ENCODE results near the gene RASGEF1C. TPM values are rescaled to one million over a fixed set of nuclear protein-coding genes. Genes with fewer than 3 reads are reported as not detected.

The RASGEF1C gene
- polyA plus RNA-seq, 3 donors = not detected

DNA sequence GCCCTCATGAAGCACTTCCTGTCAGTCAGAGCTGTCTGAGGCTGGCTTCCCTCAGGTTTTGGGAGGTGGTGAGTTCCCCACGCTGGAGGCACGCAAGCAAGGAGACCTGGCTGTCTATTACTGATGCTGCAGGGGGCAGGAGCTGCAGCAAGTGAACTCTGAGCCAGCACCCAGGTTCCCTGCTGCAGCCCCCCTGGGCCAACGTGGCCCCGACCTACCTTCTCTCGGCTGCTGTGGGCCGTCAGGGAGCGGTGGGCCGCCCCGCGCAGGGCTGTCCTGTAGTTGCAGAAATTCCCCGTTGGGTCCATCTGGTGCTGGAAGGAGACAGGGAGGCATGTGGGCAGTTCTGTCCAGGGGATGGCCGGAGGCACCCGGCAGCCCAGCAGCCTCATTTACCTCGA, 90.6 kb downstream of the RASGEF1C start:
- intact Hi-C loops (cut with micrococcal nuclease) = no loop called here
- no peaks in the 10 kb centered on the region for H3K9me3 Mint-ChIP-seq
- TF ChIP-seq, protein P1, sequence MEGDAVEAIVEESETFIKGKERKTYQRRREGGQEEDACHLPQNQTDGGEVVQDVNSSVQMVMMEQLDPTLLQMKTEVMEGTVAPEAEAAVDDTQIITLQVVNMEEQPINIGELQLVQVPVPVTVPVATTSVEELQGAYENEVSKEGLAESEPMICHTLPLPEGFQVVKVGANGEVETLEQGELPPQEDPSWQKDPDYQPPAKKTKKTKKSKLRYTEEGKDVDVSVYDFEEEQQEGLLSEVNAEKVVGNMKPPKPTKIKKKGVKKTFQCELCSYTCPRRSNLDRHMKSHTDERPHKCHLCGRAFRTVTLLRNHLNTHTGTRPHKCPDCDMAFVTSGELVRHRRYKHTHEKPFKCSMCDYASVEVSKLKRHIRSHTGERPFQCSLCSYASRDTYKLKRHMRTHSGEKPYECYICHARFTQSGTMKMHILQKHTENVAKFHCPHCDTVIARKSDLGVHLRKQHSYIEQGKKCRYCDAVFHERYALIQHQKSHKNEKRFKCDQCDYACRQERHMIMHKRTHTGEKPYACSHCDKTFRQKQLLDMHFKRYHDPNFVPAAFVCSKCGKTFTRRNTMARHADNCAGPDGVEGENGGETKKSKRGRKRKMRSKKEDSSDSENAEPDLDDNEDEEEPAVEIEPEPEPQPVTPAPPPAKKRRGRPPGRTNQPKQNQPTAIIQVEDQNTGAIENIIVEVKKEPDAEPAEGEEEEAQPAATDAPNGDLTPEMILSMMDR (IDR thresholded peaks at IDR 0.05) = no peak
- H3K36me3 Mint-ChIP-seq = no peaks in the 10 kb centered on the region
- Histone ChIP-seq H4K20me1 (ENCODE audit: insufficient read depth, low read length) (no peaks in the 10 kb centered on the region), H3K4me3 (replicated peaks in 1 of 3; ENCODE audit: low read depth in 2 of 3, low read length in 3 of 3) (no peak overlapping the region), H3K36me3 (replicated peaks in 1 of 2; ENCODE audit: control insufficient read depth in 1 of 2, insufficient read depth in 2 of 2, low read length in 2 of 2) (no peaks in the 10 kb centered on the region), H3K9ac (ENCODE audit: insufficient read depth, low read length, poor library complexity, severe bottlenecking) (no peak overlapping the region), H3K27ac (ENCODE audit: low read depth in 1 of 2, low read length in 2 of 2) (no peak overlapping the region), H3K9me3 (replicated peaks in 1 of 2; ENCODE audit: control insufficient read depth in 1 of 2, insufficient read depth in 1 of 2, low read length in 2 of 2) (no peaks in the 10 kb centered on the region), H3K4me1 (ENCODE audit: control insufficient read depth in 1 of 2, insufficient read depth in 2 of 2, low read length in 2 of 2) (no peaks in the 10 kb centered on the region), H3K79me2 (ENCODE audit: insufficient read depth, low read length) (no peaks in the 10 kb centered on the region), H3K27me3 (ENCODE audit: control insufficient read depth in 2 of 2, insufficient read depth in 2 of 2, low read length in 2 of 2) (no peaks in the 10 kb centered on the region), H2AFZ (ENCODE audit: insufficient read depth, low read depth, low read length, poor library complexity, severe bottlenecking) (no peak overlapping the region), H3K4me2 (replicated peaks; ENCODE audit: extremely low read depth, low read length, poor library complexity, severe bottlenecking) (no peak overlapping the region)
- no peak for DNase-seq
- no peaks in the 10 kb centered on the region for H3K4me1 Mint-ChIP-seq
- WGBS (ENCODE audit: insufficient coverage) = 95% methylated on average over 14 of the region's 14 CpGs
- no peak overlapping the region for H3K4me3 Mint-ChIP-seq
- H3K27ac Mint-ChIP-seq = no peak overlapping the region
- peaks cover 3 to 6% (median 4%) of the 10 kb centered on the region in 3 donors for H3K27me3 Mint-ChIP-seq (ENCODE audit: low read depth in 3 of 3)

DNA sequence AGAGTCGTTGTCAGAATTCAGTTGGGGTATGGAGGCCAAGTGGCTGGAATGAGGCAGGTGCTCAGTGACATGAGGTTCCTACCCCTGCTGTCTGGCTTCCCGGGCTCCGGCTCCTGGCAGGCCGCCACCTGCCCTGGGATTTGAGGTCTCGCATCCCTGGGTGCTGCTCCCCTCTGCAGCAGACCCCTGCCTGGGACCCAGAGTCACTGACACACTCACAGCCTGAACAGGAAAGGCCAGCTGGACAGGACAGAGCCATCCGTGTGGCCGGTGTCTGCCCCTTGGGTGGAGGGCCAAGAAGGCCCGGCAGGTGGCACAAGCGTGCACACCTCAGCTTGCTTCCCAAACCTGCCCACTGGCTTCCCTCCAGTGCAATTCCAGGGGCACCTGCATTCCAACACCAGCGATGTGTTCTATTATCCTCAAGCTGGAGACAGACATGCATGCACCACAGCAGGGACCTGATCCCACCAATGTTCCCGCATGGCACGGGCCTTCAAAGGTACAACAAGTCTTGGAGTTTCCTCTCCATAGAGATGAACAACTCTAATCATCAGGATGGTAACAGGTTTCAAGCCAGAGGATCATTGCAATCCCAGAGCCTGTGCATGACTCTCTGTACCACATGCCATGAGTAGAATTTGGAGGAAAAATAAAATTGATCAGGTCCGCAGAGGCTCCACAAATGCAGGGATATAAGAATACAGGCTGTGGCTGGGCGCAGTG, 91.8 kb downstream of the RASGEF1C start:
- no peak overlapping the region for H3K27ac ChIP-seq (ENCODE audit: low read depth in 1 of 2, low read length in 2 of 2)
- Mint-ChIP-seq H3K27me3 (ENCODE audit: low read depth in 3 of 3) (peaks cover 0 to 7% (median 3%) of the 10 kb centered on the region in 3 donors), H3K36me3 (no peaks in the 10 kb centered on the region), H3K4me1 (no peaks in the 10 kb centered on the region), H3K27ac (peak overlapping the region in 1 of 7 donors; percentile 46), H3K9me3 (no peaks in the 10 kb centered on the region), H3K4me3 (no peak overlapping the region)
- no peaks in the 10 kb centered on the region for H3K4me1 ChIP-seq (ENCODE audit: control insufficient read depth in 1 of 2, insufficient read depth in 2 of 2, low read length in 2 of 2)
- no peaks in the 10 kb centered on the region for H3K36me3 ChIP-seq (replicated peaks in 1 of 2; ENCODE audit: control insufficient read depth in 1 of 2, insufficient read depth in 2 of 2, low read length in 2 of 2)
- no peak overlapping the region for H3K4me3 ChIP-seq (replicated peaks in 1 of 3; ENCODE audit: low read depth in 2 of 3, low read length in 3 of 3)
- H3K9ac ChIP-seq (ENCODE audit: insufficient read depth, low read length, poor library complexity, severe bottlenecking) = no peak overlapping the region
- no peaks in the 10 kb centered on the region for H3K79me2 ChIP-seq (ENCODE audit: insufficient read depth, low read length)
- intact Hi-C loops (cut with micrococcal nuclease) = no loop called here
- no peaks in the 10 kb centered on the region for H4K20me1 ChIP-seq (ENCODE audit: insufficient read depth, low read length)
- no peak overlapping the region for H3K4me2 ChIP-seq (replicated peaks; ENCODE audit: extremely low read depth, low read length, poor library complexity, severe bottlenecking)
- DNase-seq = no peak
- TF ChIP-seq, protein P1 (IDR thresholded peaks at IDR 0.05) = no peak
- H3K9me3 ChIP-seq (replicated peaks in 1 of 2; ENCODE audit: control insufficient read depth in 1 of 2, insufficient read depth in 1 of 2, low read length in 2 of 2) = no peaks in the 10 kb centered on the region
- 98% methylated on average over 10 of the region's 14 CpGs for WGBS (ENCODE audit: insufficient coverage)
- no peak overlapping the region for H2AFZ ChIP-seq (ENCODE audit: insufficient read depth, low read depth, low read length, poor library complexity, severe bottlenecking)
- no peaks in the 10 kb centered on the region for H3K27me3 ChIP-seq (ENCODE audit: control insufficient read depth in 2 of 2, insufficient read depth in 2 of 2, low read length in 2 of 2)
